Stimulated activated CD4-positive, alpha-beta T cell treated with anti-CD3 and anti-CD28 coated beads, Interleukin-1b, Interleukin-23, amount 100 ng/mL, for 48 hours (primary cell): Measurements from ENCODE around the gene EVI2A.
"Not testable (repeated sequence)": the region's sequence is repeated elsewhere in the genome, so short reads cannot be mapped to it uniquely, and the experiment has no call there.

Source experiments
- DNase-seq: peaks from one replicate; pipeline ENCODE4 v3.0.0-alpha.2; 2020

Gene EVI2A

GRCh38 chr17:31311526-31311925, 9.9 kb downstream of the EVI2A start:
- DNase-seq, result no peak

GRCh38 chr17:31310886-31311285, 10.5 kb downstream of the EVI2A start:
- peak; percentile 8 for DNase-seq

- peak; percentile 35 for DNase-seq
These were observed 11.2 kb downstream of the EVI2A start for GRCh38 chr17:31310260-31310659.

- DNase-seq, result no peak
These were observed 11.9 kb downstream of the EVI2A start for GRCh38 chr17:31309556-31309955.

- DNase-seq, result no peak
These were observed 12.8 kb downstream of the EVI2A start for GRCh38 chr17:31308372-31309334.

GRCh38 chr17:31307640-31308039, 13.8 kb downstream of the EVI2A start:
- DNase-seq, result no peak

GRCh38 chr17:31299624-31300023, 21.8 kb downstream of the EVI2A start:
- no peak for DNase-seq

- no peak for DNase-seq
These were observed 24.3 kb downstream of the EVI2A start, which contains the start of gene OMG for GRCh38 chr17:31297090-31297489. TSS of gene OMG (minus strand) at chr17:31297239. CDS start at chr17:31296331, 908 bp downstream.

- no peak for DNase-seq
These were observed 25.3 kb downstream of the EVI2A start for GRCh38 chr17:31296142-31296541.

- DNase-seq, result no peak
These were observed 25.9 kb downstream of the EVI2A start for GRCh38 chr17:31295489-31295871.

- DNase-seq, result no peak
These were observed 26.5 kb downstream of the EVI2A start for GRCh38 chr17:31294820-31295488.

GRCh38 chr17:31294231-31294630, 27.2 kb downstream of the EVI2A start:
- no peak for DNase-seq

- DNase-seq, result no peak
These were observed 27.8 kb downstream of the EVI2A start for GRCh38 chr17:31293581-31293980.

GRCh38 chr17:31291820-31292219, 29.6 kb downstream of the EVI2A start:
- no peak for DNase-seq

- no peak for DNase-seq
These were observed 31.6 kb downstream of the EVI2A start for GRCh38 chr17:31289790-31290189.

- not testable (repeated sequence) for DNase-seq
These were observed 33.5 kb downstream of the EVI2A start for GRCh38 chr17:31287932-31288331.

GRCh38 chr17:31286587-31286986, 34.8 kb downstream of the EVI2A start:
- DNase-seq, result no peak

GRCh38 chr17:31283841-31284240, 37.6 kb downstream of the EVI2A start:
- no peak for DNase-seq

GRCh38 chr17:31281061-31281460, 40.4 kb downstream of the EVI2A start:
- no peak for DNase-seq

GRCh38 chr17:31279401-31279800, 42.0 kb downstream of the EVI2A start:
- no peak for DNase-seq

- no peak for DNase-seq
These were observed 46.3 kb downstream of the EVI2A start for GRCh38 chr17:31275116-31275515.

- no peak for DNase-seq
These were observed 47.2 kb downstream of the EVI2A start for GRCh38 chr17:31274252-31274651.

GRCh38 chr17:31273516-31273915, 47.9 kb downstream of the EVI2A start:
- DNase-seq, result no peak

GRCh38 chr17:31272803-31273202, 48.6 kb downstream of the EVI2A start:
- DNase-seq, result no peak
